Measurements from ENCODE around the gene DYRK2. TPM values are rescaled to one million over a fixed set of nuclear protein-coding genes. Genes with fewer than 3 reads are reported as not detected.
A peak's percentile ranks its signal among the peaks of the same experiment; 100 is the strongest.

DYRK2 gene
- 15.3 and 18.0 TPM in 2 replicates for total RNA-seq (2014; rRNA removed; shearing (Covaris generic))
- polyA plus RNA-seq (2014; cell fraction: nucleus; rRNA removed) = 19.2 and 26.1 TPM in 2 replicates

DNA sequence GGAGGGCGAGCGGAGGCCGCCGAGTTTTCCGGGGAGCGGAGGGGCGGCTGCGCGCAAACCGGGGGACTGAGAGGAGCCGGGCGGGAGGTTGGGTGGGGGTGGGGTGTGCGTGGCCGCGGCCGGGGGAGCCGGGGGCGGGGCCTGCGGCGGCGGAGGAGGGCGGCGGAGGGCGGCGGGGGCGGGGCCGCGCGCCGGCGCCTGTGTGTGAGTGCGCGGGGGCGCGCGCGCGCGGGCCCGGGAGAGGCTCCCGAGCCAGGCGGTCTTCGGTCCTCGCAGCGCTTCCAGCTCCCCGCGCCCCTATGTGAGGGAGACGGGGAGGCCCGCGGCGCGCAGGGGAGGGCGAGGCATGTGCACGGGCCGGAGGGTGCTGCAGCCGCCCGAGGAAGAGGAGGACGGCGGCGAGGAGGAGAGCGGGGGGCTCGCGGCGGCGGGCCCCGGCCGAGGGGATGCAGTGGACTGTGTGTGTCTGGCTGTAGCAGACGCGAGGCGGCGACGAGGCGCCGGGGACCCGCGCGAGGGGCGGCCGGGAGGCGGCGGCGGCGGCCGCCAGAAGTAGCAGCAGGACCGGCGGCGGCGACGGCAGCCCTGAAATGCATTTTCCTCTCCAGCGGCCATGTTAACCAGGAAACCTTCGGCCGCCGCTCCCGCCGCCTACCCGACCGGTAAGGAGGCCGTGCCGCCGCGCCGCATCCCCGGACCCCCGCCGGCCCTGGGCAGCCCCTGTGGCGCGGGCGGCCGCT is at the start of gene DYRK2:
Gene DYRK2 (plus strand): TSS at position 225 of the 740 bp plus-strand sequence. CDS start 389 bp downstream, at position 614.
- peak; percentile 58 for DNase-seq (ENCODE audit: extremely low read depth, low read depth)

DNA sequence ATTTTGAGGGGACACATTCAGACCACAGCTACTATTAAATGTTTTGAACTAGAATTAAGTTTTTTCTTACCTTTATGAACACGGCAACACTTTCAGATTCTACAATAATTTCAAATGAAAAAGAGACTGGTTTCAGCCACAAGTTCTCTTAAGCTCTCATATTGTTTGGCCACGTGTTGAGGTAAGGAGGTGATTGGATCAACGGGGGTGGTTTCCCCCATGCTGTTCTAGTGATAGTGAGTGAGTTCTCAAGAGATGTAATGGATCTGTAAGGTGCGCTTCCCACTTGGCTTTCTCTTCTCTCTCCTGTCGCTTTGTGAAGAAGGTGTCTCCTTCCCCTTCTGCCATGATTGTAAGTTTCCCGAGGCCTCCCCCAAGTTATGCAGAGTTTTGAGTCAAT is 48.9 kb upstream of the DYRK2 start:
- no peak for DNase-seq (ENCODE audit: extremely low read depth, low read depth)

DNA sequence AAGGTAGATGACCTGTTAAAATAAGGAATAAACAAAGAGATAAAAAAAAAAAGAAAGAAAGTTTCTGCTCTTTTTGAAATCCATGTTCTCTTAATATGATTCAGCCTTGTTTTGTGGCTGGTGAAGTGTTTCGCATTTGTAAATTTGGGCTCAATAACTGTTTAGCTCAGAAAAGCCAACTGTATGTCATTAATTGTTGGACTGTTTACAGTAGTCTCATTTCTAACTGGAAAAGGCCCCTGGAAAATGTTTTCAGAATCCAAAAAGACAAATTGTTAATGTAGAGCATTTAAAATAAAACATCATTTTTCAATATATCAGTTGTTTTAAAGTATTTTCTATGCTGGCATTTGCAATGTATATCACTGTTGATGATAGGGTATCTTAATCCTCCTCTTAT is 47.4 kb upstream of the DYRK2 start:
- no peak for DNase-seq (ENCODE audit: extremely low read depth, low read depth)

DNA sequence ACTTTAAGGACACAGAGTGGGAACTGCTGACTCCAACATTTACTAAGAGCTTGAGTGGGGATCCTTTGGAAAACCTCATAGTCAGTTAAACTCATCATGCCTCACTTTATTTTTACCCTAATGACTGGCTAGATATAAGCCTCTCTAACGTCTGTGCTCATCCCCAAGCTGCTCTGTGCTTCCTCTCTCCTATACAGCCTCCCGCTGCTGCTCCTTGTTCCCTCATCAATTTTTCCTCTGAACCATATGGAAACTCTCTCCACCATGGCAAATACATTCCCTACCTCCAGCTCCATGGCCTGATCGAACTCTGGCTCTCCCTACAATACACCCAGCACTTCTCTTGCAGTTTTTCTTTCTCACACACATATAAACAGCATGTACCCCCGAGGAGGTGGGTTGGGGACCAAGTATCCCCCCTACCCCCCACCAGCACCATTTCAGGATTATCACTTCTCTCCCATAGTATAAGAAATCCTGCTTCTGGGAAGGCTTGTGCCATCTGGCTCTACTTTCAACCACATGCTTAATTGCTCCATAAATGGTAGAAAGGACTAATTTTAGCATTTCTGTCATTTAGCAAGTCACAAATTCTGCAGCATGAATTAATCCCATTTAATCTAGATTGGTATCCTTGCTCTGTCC is 39.2 kb upstream of the DYRK2 start:
- DNase-seq (ENCODE audit: extremely low read depth, low read depth) = no peak

DNA sequence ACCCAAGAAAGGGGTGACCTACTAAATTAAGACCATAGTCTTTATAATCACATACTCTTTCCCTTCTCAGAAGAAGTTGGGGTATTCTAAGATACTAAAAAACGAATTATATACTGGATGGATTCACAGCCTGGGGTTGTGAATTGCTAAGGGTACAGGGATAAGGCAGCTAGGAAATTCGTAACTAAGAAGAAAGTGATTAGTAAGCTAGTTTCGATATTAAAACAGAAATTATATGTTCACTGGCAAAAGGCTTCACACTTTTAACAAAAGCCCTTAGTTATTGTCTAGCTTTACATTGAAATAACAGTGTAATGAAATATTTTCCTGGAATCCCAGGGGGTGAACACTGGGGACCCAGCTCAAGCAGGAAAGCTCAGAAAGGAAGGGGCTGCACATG is 35.5 kb upstream of the DYRK2 start:
- no peak for DNase-seq (ENCODE audit: extremely low read depth, low read depth)

DNA sequence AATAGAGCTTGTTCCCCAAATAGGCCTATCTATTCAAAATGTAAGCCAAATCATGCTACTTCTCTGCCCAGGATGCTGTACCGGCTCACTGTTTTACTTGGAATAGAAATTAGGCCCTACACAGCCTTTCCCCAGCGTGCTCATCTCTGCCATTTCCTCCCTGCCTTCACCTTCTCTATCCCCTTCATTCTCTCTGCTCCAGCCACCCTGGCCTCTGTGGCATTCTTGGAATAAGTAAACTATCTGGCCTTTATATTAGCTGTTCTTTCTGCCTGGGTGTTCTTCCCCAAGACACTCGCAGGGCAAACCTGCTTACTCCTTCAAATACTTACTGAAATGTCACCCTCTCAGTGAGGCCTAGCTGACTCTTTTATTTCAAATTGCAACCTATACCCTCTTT is 30.9 kb upstream of the DYRK2 start:
- no peak for DNase-seq (ENCODE audit: extremely low read depth, low read depth)

DNA sequence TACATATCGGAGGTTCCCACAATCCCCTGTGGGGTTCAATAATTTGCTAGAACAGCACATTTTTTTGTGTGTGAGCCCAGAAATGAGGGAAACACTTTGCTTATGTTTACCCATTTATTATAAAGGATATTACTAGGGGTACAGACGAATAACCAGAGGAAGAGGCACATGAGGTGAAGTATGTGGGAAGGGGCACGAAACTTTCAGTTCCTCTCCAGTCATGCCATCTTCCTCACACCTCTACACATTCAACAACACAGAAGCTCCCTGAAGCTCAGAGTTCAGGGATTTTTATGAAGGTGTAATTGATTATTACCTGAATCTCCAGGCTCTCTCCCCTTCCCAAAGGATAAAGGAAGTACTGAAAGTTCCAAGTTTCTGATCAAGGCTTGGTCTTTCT is 30.2 kb upstream of the DYRK2 start:
- no peak for DNase-seq (ENCODE audit: extremely low read depth, low read depth)

DNA sequence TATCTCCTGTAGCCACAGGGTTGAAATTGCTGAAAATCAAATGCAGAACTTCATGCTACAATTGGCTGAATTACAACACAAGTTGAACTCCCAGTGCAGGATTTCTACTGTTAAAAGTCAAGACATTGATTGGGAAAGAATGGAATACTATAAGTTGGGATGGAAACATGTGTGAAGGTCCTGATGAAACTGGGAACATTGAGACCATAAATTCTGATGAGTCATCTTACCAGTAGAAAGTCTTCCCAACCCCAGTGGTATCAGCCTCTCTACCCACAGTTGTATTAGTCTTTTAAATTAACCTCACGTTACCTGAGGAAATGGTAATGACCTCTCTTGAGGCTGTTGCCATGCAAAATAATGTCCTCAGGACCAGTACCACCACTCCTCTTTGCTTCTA is 27.4 kb upstream of the DYRK2 start:
- no peak for DNase-seq (ENCODE audit: extremely low read depth, low read depth)

DNA sequence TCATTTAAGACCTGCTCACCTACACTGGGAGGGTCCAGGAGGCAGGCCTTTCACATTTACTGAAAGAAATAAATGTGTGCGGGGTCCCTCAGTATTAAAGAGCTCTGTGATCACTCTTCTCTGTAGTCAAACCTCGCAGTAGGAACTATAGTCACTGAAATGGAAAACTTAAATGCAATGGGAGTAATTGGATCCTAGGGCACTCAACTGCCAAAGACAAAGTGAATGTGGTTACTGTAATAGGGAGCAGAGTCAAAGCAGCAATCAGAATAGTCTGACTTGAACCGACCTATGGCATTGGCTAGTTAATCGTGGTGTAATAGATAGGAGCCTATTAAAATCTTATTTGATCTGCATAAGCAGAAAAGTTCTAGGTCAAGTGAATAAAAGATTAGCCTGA is 26.6 kb upstream of the DYRK2 start:
- DNase-seq (ENCODE audit: extremely low read depth, low read depth) = no peak

DNA sequence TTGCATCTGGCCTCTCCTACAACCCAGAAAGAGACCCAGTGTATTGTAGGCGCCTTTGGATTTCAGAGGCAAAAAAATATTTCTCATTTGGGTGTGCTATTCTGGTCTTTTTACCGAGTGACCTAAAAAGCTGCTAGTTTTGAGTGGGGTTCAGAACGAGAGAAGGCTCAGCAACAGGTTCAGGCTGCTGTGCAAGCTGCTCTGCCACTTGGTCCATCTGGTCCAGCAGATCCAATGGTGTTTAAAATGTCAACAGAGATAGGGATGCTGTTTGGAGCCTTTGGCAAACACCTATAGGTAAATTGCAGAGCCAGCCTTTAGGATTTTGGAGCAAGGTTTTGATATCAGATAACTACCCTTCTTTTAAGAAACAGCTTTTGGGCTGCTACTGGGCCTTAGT is 25.3 kb upstream of the DYRK2 start:
- DNase-seq (ENCODE audit: extremely low read depth, low read depth) = no peak

DNA sequence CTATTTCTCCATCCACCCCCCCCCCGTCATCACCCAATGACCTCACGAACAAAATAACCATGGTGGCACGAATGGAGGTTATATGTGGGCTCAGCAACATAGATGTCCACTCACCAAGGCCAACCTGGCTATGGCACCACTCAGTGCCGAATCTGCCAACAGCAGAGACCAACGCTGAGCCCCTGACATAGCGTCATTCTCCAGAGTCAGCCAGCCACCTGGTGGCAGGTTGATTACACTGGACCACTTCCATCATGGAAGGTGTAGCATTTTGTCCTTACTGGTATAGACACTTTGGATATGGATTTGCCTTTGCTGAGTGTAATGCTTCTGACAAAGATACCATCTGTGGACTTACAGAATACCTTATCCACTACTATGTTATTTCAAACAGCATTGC is 24.2 kb upstream of the DYRK2 start:
- DNase-seq (ENCODE audit: extremely low read depth, low read depth) = no peak

DNA sequence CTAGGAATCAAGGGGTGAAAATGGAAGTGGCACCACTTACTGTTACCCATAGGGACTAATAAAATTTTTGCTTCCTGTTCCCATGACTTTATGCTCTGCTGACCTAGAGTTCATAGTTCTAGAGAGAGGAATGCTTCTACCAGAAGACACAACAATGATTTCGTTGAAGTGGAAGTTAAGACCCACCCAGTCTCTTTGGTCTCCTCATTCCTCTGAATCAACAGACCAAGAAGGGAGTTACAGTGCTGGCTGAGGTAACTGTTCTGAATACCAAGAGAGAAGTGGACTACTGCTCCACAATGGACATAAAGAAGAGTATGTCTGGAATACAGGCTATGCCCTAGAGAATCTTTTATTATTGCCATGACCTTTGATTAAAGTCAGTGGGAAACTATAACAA is 23.5 kb upstream of the DYRK2 start:
- DNase-seq (ENCODE audit: extremely low read depth, low read depth) = no peak

DNA sequence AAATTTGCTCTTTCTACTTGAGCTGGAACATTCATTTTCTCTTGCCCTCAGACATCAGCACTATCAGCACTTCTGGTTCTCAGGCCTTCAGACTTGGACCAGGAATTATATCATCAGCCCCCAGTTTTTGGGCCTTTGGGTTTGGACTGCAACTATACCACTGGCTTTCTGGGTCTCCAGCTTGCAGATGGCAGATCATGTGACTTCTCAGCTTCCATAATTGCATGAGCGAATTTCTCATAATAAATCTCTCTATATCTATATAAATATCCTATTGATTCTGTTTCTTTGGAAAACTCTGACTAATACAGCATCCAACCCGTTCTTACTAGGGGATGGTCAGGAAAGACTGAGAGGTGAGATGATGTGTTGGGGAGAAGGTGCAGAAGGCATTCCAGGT is 22.4 kb upstream of the DYRK2 start:
- no peak for DNase-seq (ENCODE audit: extremely low read depth, low read depth)

DNA sequence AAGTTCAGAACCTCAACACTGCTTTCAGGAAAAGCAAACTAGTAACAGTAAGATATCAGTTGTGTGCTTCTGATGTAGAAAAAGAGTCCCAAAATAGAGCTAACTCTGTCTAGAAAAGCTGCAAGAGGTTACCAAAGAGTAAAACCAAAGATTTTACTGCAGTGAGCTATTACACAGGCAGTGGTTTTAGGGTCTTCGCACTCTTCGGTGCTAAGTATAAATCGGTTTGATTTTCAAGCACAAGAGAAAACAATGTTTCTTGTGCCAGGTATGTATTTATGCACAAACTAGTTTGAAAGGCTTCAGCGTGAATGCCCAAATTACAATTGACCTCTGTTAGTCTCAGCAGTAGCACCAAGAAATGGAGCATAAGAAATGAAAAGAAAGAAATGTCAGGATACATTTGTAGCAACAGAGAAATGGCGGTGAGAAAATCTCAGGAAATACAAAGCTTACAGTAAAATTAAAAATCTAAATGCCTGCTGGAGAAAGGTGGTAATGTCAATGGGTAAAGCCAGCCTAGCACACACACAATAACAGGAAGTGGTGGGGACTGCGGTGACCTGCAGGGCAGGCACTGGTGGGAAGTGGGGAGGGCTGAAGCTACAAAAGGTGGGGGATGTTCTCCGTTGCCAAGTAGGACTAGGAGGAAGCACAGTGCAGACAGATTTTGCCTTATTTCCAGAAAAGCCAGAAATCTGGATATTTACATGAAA is 18.0 kb upstream of the DYRK2 start:
- no peak for DNase-seq (ENCODE audit: extremely low read depth, low read depth)

DNA sequence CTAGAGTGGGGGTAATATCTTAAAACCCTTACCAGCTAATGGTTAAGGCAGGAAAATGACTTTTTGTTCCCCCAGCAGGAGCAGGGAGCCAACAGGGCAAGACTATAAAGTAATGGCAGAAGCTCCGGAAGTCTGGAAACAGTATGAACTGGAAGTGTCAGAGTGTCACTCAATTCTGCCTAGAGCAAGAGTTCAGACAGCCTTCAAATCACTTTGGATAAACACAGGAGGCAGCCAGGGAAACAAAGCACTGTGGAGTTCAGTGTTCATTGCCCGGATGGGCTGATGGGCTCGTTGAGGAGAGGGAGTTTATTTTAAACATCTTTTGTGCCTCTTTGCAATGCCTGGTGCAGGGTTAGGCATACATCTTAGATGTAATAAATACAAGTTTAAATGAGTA is 16.5 kb upstream of the DYRK2 start:
- DNase-seq (ENCODE audit: extremely low read depth, low read depth) = no peak

DNA sequence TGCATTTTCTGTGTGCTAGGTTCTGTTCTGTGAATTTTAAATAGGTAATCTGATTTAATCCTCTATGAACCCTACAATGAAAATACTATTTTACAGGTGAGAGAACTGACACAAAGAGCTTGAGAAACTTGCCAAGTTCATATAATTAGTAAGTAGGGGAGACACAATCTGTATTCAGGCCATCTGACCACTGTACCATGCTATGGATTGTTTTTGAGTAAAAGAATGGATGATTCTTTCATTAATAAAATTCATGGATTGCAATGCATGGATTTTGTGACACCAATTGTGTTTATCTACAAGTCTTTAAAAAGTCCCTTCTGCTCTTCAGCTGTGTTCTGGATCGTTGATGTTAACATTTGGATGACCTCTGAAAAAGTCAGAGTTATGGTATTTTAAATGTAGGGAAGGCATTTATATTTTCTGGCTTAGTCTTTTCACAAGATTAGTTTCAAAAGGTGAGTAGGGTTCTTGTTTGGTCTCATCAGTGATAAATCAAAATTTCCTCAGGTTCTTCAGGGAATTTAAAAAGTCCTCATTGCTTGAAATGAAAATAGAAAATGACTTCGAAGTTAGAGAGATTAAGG is 15.4 kb upstream of the DYRK2 start:
- no peak for DNase-seq (ENCODE audit: extremely low read depth, low read depth)

DNA sequence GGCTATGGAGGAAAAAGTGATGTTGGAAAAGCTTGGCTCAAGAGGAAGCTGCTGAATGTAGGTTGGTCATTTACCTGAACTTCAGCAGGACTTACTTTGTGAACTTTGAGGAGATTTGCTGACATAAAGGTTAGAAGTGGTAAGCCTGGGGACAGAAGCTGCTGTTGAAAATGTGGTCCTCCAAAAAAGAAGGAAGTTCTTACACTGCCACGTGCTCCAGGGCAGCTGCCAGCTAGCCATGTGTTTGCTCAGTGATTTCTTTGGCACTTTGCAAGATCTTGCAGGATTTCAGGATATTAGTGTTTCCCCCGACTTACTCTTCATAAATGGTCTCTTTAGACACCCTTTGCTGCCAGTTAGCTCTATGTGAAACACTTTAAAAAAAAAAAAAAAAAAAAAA is 14.8 kb upstream of the DYRK2 start:
- DNase-seq (ENCODE audit: extremely low read depth, low read depth) = no peak

DNA sequence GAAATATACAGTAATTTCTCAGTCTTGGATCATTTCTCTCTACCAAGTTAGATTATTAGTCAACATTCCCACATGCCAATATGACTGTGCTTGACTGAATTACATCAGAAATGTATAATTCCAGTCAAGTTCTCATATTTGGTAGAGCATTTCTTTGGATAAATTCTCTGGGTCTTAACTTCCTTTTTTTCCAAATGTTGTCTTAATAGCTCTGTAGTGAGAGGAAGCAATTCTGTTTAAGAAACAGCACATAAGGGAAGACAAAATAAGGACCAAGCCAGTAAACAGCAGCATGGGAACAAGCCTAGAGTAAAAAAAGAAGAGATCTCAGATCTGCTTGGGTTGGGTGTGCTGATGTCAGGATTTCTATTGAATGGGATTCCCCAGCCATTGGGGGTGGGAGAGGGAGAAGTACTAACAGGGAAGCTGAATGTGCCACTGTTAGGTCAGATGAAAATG is 14.2 kb upstream of the DYRK2 start:
- DNase-seq (ENCODE audit: extremely low read depth, low read depth) = no peak

DNA sequence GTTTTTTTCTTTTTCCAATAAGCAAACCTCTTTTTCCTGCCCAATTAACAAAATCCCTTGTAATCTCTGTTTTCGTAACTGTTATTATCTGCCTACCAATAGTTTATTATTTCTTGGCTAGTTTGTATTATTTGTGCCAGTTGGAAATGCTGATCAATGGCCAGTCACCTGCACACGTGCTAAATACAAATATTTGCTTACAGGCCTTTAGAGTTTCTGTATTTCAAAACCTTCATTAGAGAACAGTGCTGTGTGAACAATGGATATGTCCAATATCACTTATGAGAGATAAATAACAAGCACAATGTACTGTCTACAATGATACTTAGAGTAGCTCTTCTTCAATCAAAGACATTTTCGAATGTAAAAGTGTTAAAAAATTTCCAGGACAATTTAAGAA is 10.8 kb upstream of the DYRK2 start:
- DNase-seq (ENCODE audit: extremely low read depth, low read depth) = no peak

DNA sequence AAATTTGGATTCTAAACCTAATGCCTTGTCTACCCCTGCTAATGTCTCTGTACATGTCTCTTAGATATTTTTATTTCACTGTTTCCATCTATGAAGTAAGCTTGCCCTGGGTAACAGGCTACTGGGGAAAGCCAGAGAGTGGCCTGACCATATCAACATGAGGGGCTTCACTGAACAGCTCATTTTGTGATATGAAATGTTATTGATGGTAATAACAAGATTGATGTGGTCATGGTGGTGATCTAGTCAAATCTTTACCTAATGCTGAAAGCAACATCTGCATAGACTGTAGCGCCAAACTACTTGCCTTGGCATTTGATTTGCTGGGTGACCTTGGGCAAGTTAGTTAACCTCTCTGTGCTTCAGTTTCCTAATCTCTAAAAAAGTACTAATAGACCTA is 9.9 kb upstream of the DYRK2 start:
- no peak for DNase-seq (ENCODE audit: extremely low read depth, low read depth)

DNA sequence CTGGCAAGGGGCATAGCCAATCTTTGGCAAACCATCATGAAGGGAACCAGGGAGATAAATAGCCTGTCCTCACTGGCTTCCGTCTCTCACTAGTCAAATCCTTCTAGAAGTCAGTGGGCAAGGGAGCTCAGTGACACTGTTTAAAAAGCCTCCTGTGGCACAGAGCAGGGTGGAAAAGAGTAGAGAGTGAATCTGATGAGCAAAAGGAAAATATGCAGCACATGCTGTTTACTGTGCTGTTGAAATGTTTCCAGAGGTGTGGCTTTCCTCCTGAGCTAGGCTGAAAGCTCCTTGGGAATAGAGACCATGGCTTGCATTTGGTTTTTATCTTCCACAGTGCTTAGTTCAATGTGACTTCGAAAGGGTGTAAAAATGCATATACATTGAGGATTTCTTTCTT is 7.7 kb upstream of the DYRK2 start:
- DNase-seq (ENCODE audit: extremely low read depth, low read depth) = no peak

Measured in NCI-H460 (cell line).